GM18861 (cell line): ENCODE measurements around the gene ITGAD.
"Not testable (repeated sequence)": the region's sequence is repeated elsewhere in the genome, so short reads cannot be mapped to it uniquely, and the experiment has no call there.

ENCODE experiments used
- ATAC-seq: cut with Tn5 transposase; IDR thresholded peaks from one replicate; pipeline ENCODE4 v1.9.1; 2021; ENCODE audit not compliant: unreplicated experiment

ITGAD gene

GRCh38 chr16:31429314-31429713, 36.2 kb downstream of the ITGAD start:
- ATAC-seq = no peak

- no peak for ATAC-seq
Observed at GRCh38 chr16:31429796-31430195, 36.7 kb downstream of the ITGAD start.

- no peak for ATAC-seq
Observed at GRCh38 chr16:31430380-31431052, 37.4 kb downstream of the ITGAD start.

GRCh38 chr16:31435341-31436220, 42.4 kb downstream of the ITGAD start:
- no peak for ATAC-seq

GRCh38 chr16:31436221-31437045, 43.3 kb downstream of the ITGAD start:
- no peak for ATAC-seq

- ATAC-seq = no peak
Observed at GRCh38 chr16:31438414-31438813, 45.3 kb downstream of the ITGAD start.

- ATAC-seq = peak; percentile 42
Observed at GRCh38 chr16:31439023-31439422, 45.9 kb downstream of the ITGAD start.

GRCh38 chr16:31439519-31439918, 46.4 kb downstream of the ITGAD start:
- ATAC-seq = no peak

GRCh38 chr16:31440516-31441184, 47.5 kb downstream of the ITGAD start:
- no peak for ATAC-seq

GRCh38 chr16:31441956-31442355, 48.8 kb downstream of the ITGAD start:
- ATAC-seq = no peak

- ATAC-seq = not testable (repeated sequence)
Observed at GRCh38 chr16:31445931-31446330, 52.8 kb downstream of the ITGAD start.

GRCh38 chr16:31451201-31451600, 58.1 kb downstream of the ITGAD start:
- ATAC-seq = no peak

GRCh38 chr16:31451681-31452351, 58.7 kb downstream of the ITGAD start:
- no peak for ATAC-seq

- ATAC-seq = no peak
Observed at GRCh38 chr16:31452631-31453106, 59.5 kb downstream of the ITGAD start.

- no peak for ATAC-seq
Observed at GRCh38 chr16:31453255-31454204, 60.4 kb downstream of the ITGAD start.

- no peak for ATAC-seq
Observed at GRCh38 chr16:31455601-31456314, 62.6 kb downstream of the ITGAD start.

- no peak for ATAC-seq
Observed at GRCh38 chr16:31456988-31457360, 63.8 kb downstream of the ITGAD start.

- no peak for ATAC-seq
Observed at GRCh38 chr16:31458073-31458843, 65.1 kb downstream of the ITGAD start.
